GM19438 (cell line): ENCODE results near the gene IL24.
"Not testable (repeated sequence)": the region's sequence is repeated elsewhere in the genome, so short reads cannot be mapped to it uniquely, and the experiment has no call there.

Source experiments
- ATAC-seq: cut with Tn5 transposase; IDR thresholded peaks from one replicate; pipeline ENCODE4 v1.9.1; 2021; ENCODE audit warnings: low read depth; ENCODE audit not compliant: unreplicated experiment

The IL24 gene

GRCh38 chr1:206923009-206923960, 26.0 kb downstream of the IL24 start:
- ATAC-seq, result peak; percentile 63

- not testable (repeated sequence) for ATAC-seq
Observed at GRCh38 chr1:206923961-206924557, 26.8 kb downstream of the IL24 start.

- peak; percentile 27 for ATAC-seq
Observed at GRCh38 chr1:206924592-206925105, 27.4 kb downstream of the IL24 start.

- peak; percentile 39 for ATAC-seq
Observed at GRCh38 chr1:206925106-206925736, 28.0 kb downstream of the IL24 start.

GRCh38 chr1:206926286-206926685, 29.0 kb downstream of the IL24 start:
- no peak for ATAC-seq

- no peak for ATAC-seq
Observed at GRCh38 chr1:206929524-206929923, 32.3 kb downstream of the IL24 start.

- peak; percentile 80 for ATAC-seq
Observed at GRCh38 chr1:206930210-206930798, 33.1 kb downstream of the IL24 start.

GRCh38 chr1:206931709-206932108, 34.5 kb downstream of the IL24 start:
- no peak for ATAC-seq

GRCh38 chr1:206932177-206932576, 34.9 kb downstream of the IL24 start:
- ATAC-seq, result no peak

GRCh38 chr1:206933333-206933945, 36.2 kb downstream of the IL24 start:
- ATAC-seq, result no peak

- ATAC-seq, result no peak
Observed at GRCh38 chr1:206935491-206936067, 38.3 kb downstream of the IL24 start.

- no peak for ATAC-seq
Observed at GRCh38 chr1:206937425-206937824, 40.2 kb downstream of the IL24 start.

GRCh38 chr1:206939131-206939530, 41.9 kb downstream of the IL24 start:
- ATAC-seq, result no peak

- no peak for ATAC-seq
Observed at GRCh38 chr1:206939841-206940587, 42.8 kb downstream of the IL24 start.

- ATAC-seq, result no peak
Observed at GRCh38 chr1:206940588-206940936, 43.3 kb downstream of the IL24 start.

GRCh38 chr1:206941766-206942418, 44.6 kb downstream of the IL24 start:
- ATAC-seq, result no peak

- ATAC-seq, result no peak
Observed at GRCh38 chr1:206944703-206945102, 47.5 kb downstream of the IL24 start.

- no peak for ATAC-seq
Observed at GRCh38 chr1:206945779-206946178, 48.5 kb downstream of the IL24 start.

- no peak for ATAC-seq
Observed at GRCh38 chr1:206946261-206946660, 49.0 kb downstream of the IL24 start, which contains the start of gene PIGR. TSS of gene PIGR (minus strand) at chr1:206946466. CDS start at chr1:206940531, 5,935 bp downstream.
